Thymus (tissue), 11 donors: ENCODE results near the gene KCNMA1. TPM values are rescaled to one million over a fixed set of nuclear protein-coding genes. Genes with fewer than 3 reads are reported as not detected.
A peak's percentile ranks its signal among the peaks of the same experiment; 100 is the strongest.

ENCODE experiments used
- DNase-seq, 9 donors: peaks; one replicate each; pipeline ENCODE4 v3.0.0-alpha.2; 2013; ENCODE audit warnings: low spot score in 9 of 9, low read depth in 6 of 9, missing footprints in 1 of 9
- H3K27ac ChIP-seq, 2 donors: one replicate each; pipeline ENCODE4 v1.5.1; 2013; ENCODE audit warnings: control low read depth in 1 of 2, low read depth in 1 of 2, low read length in 1 of 2, mild to moderate bottlenecking in 1 of 2, moderate library complexity in 1 of 2
- H3K27me3 ChIP-seq, 2 donors: one replicate each; pipeline ENCODE4 v1.5.1; 2013; ENCODE audit warnings: low read length in 1 of 2; ENCODE audit not compliant: control insufficient read depth in 2 of 2, insufficient read depth in 1 of 2
- H3K36me3 ChIP-seq, 2 donors: one replicate each; pipeline ENCODE4 v1.5.1; 2013; ENCODE audit warnings: low read length in 1 of 2, mild to moderate bottlenecking in 1 of 2, moderate library complexity in 1 of 2; ENCODE audit not compliant: control insufficient read depth in 2 of 2, insufficient read depth in 2 of 2
- H3K4me1 ChIP-seq, 2 donors: one replicate each; pipeline ENCODE4 v1.5.1; 2013; ENCODE audit warnings: low read length in 2 of 2; ENCODE audit not compliant: control insufficient read depth in 2 of 2, insufficient read depth in 2 of 2
- H3K4me3 ChIP-seq, 2 donors: one replicate each; pipeline ENCODE4 v1.5.1; 2013; ENCODE audit warnings: low read length in 2 of 2, control low read depth in 1 of 2, mild to moderate bottlenecking in 1 of 2
- H3K9me3 ChIP-seq, 2 donors: one replicate each; pipeline ENCODE4 v1.5.1; 2013; ENCODE audit warnings: low read length in 1 of 2, mild to moderate bottlenecking in 1 of 2; ENCODE audit not compliant: control insufficient read depth in 2 of 2, insufficient read depth in 1 of 2
- WGBS: extraction: QIAGEN DNeasy Blood & Tissue Kit; methylation state at CpG from one replicate; pipeline ENCODE4 v1.1.7; 2013; 5-methylcytosine and 5-hydroxymethylcytosine counted together
- polyA plus RNA-seq: library from polyadenylated mRNA; stranded (reverse); fragments of 200-250 nt; gene quantifications from one replicate; pipeline ENCODE4 v1.2.3, GENCODE V29; 2013
- total RNA-seq: library from RNA; stranded (reverse); fragments of 120-200 nt; gene quantifications from one replicate; pipeline ENCODE4 v1.2.4, GENCODE V29; 2013
- donor health status: healthy.

KCNMA1 gene
- total and polyA plus RNA-seq, 2 donors = 1.9 to 12.9 TPM

- DNase-seq = peak in 6 of 9 donors; percentile 13 to 63 (median 36)
- Histone ChIP-seq H3K4me3 (no peak overlapping the region), H3K4me1 (peaks cover 0 to 5% of the 10 kb centered on the region in 2 donors), H3K36me3 (no peaks in the 10 kb centered on the region), H3K9me3 (no peaks in the 10 kb centered on the region), H3K27ac (no peak overlapping the region), H3K27me3 (no peaks in the 10 kb centered on the region)
- 62% methylated on average over 12 of the region's 12 CpGs for WGBS
Observed at GRCh38 chr10:77111611-77112550, 525.7 kb downstream of the KCNMA1 start.

- DNase-seq = no peak
- no peak overlapping the region for H3K4me3 ChIP-seq
- H3K27ac ChIP-seq = no peak overlapping the region
- 95% methylated on average over 4 of the region's 4 CpGs for WGBS
- no peaks in the 10 kb centered on the region for H3K9me3 ChIP-seq
- no peaks in the 10 kb centered on the region for H3K36me3 ChIP-seq
- peaks cover 0 to 8% of the 10 kb centered on the region in 2 donors for H3K4me1 ChIP-seq
- no peaks in the 10 kb centered on the region for H3K27me3 ChIP-seq
Observed at GRCh38 chr10:77110757-77111156, 526.9 kb downstream of the KCNMA1 start.

GRCh38 chr10:77109351-77109994 lies 528.1 kb downstream of the KCNMA1 start:
- Histone ChIP-seq H3K36me3 (no peaks in the 10 kb centered on the region), H3K9me3 (no peaks in the 10 kb centered on the region), H3K27ac (no peak overlapping the region), H3K27me3 (no peaks in the 10 kb centered on the region), H3K4me3 (no peak overlapping the region), H3K4me1 (peaks cover 0 to 8% of the 10 kb centered on the region in 2 donors)
- peak in 1 of 9 donors; percentile 33 for DNase-seq
- WGBS = 92% methylated on average over 9 of the region's 9 CpGs

GRCh38 chr10:77106676-77107075 lies 530.9 kb downstream of the KCNMA1 start:
- Histone ChIP-seq H3K27me3 (no peaks in the 10 kb centered on the region), H3K9me3 (no peaks in the 10 kb centered on the region), H3K27ac (no peak overlapping the region), H3K4me1 (peaks cover 0 to 8% of the 10 kb centered on the region in 2 donors), H3K36me3 (no peaks in the 10 kb centered on the region), H3K4me3 (no peak overlapping the region)
- DNase-seq = no peak
- 94% methylated on average over 3 of the region's 3 CpGs for WGBS

GRCh38 chr10:77105761-77106221 lies 531.8 kb downstream of the KCNMA1 start:
- no peak for DNase-seq
- no peak overlapping the region for H3K27ac ChIP-seq
- no peaks in the 10 kb centered on the region for H3K27me3 ChIP-seq
- no peaks in the 10 kb centered on the region for H3K36me3 ChIP-seq
- 93% methylated on average over 5 of the region's 5 CpGs for WGBS
- H3K9me3 ChIP-seq = no peaks in the 10 kb centered on the region
- H3K4me1 ChIP-seq = peaks cover 0 to 6% of the 10 kb centered on the region in 2 donors
- H3K4me3 ChIP-seq = no peak overlapping the region

- H3K9me3 ChIP-seq = no peaks in the 10 kb centered on the region
- H3K4me3 ChIP-seq = no peak overlapping the region
- WGBS = 88% methylated on average over 4 of the region's 4 CpGs
- DNase-seq = no peak
- no peaks in the 10 kb centered on the region for H3K27me3 ChIP-seq
- H3K4me1 ChIP-seq = peaks cover 0 to 3% of the 10 kb centered on the region in 2 donors
- no peak overlapping the region for H3K27ac ChIP-seq
- H3K36me3 ChIP-seq = no peaks in the 10 kb centered on the region
Observed at GRCh38 chr10:77104459-77104980, 533.1 kb downstream of the KCNMA1 start.

- Histone ChIP-seq H3K9me3 (no peaks in the 10 kb centered on the region), H3K4me1 (peaks cover 0 to 3% of the 10 kb centered on the region in 2 donors), H3K27ac (no peak overlapping the region), H3K4me3 (no peak overlapping the region), H3K36me3 (no peaks in the 10 kb centered on the region), H3K27me3 (no peaks in the 10 kb centered on the region)
- 91% methylated on average over 4 of the region's 4 CpGs for WGBS
- no peak for DNase-seq
Observed at GRCh38 chr10:77103213-77103612, 534.4 kb downstream of the KCNMA1 start.

GRCh38 chr10:77101341-77101740 lies 536.3 kb downstream of the KCNMA1 start:
- DNase-seq = no peak
- WGBS = 92% methylated on average over 5 of the region's 5 CpGs

GRCh38 chr10:77099136-77099535 lies 538.5 kb downstream of the KCNMA1 start:
- 92% methylated on average over 5 of the region's 5 CpGs for WGBS
- no peak overlapping the region for H3K27ac ChIP-seq
- no peaks in the 10 kb centered on the region for H3K4me1 ChIP-seq
- H3K36me3 ChIP-seq = no peaks in the 10 kb centered on the region
- no peaks in the 10 kb centered on the region for H3K9me3 ChIP-seq
- H3K27me3 ChIP-seq = no peaks in the 10 kb centered on the region
- H3K4me3 ChIP-seq = no peak overlapping the region
- DNase-seq = no peak

More at GRCh38 chr10:77101341-77101740, 536.3 kb downstream of the KCNMA1 start:
- no peaks in the 10 kb centered on the region for H3K27me3 ChIP-seq
- H3K36me3 ChIP-seq = no peaks in the 10 kb centered on the region
- H3K27ac ChIP-seq = no peak overlapping the region
- H3K9me3 ChIP-seq = no peaks in the 10 kb centered on the region
- no peak overlapping the region for H3K4me3 ChIP-seq
- no peaks in the 10 kb centered on the region for H3K4me1 ChIP-seq
